HL-60 (cell line): ENCODE measurements around the gene PRKD1.

ENCODE experiments used
- DNase-seq, 2 experiments: peaks; one replicate each; pipeline ENCODE4 v3.0.0-alpha.2; 2010 to 2020; ENCODE audit warnings: low read depth in 1 of 2, low spot score in 1 of 2
- H3K27ac ChIP-seq: fragments of 250-450 bp; sonication (Bioruptor Pico); replicated peaks from 2 replicates; pipeline ENCODE4 v1.5.1; 2020; ENCODE audit warnings: mild to moderate bottlenecking, moderate library complexity
- H3K27me3 ChIP-seq: fragments of 250-450 bp; sonication (Bioruptor Pico); 2 replicates; pipeline ENCODE4 v1.5.1; 2021; ENCODE audit warnings: mild to moderate bottlenecking, moderate library complexity; ENCODE audit not compliant: insufficient read depth, poor library complexity, severe bottlenecking
- H3K4me3 ChIP-seq: replicated peaks from 2 replicates; pipeline ENCODE4 v1.5.1; 2011; ENCODE audit warnings: mild to moderate bottlenecking, control low read depth, low read length; ENCODE audit not compliant: insufficient read depth
- GABPA ChIP-seq: IDR thresholded peaks from 2 replicates; pipeline ENCODE4 v1.6.1; 2012; ENCODE audit warnings: low read depth
- POLR2AphosphoS5 ChIP-seq: IDR thresholded peaks from 2 replicates; pipeline ENCODE4 v1.6.1; 2012; ENCODE audit warnings: low read depth
- SPI1 ChIP-seq: IDR thresholded peaks from 2 replicates; pipeline ENCODE4 v1.6.1; 2012; ENCODE audit warnings: low read depth, mild to moderate bottlenecking, borderline replicate concordance
- TF ChIP-seq, protein P1 (sequence below): IDR thresholded peaks from one replicate; pipeline ENCODE4 v1.5.1; 2011; ENCODE audit warnings: low read length, control low read depth, inconsistent platforms; ENCODE audit not compliant: insufficient read depth
- TF ChIP-seq, protein P2 (sequence below): IDR thresholded peaks from 2 replicates; pipeline ENCODE4 v1.6.1; 2012; ENCODE audit warnings: low read depth; ENCODE audit not compliant: insufficient replicate concordance

The PRKD1 gene

DNA sequence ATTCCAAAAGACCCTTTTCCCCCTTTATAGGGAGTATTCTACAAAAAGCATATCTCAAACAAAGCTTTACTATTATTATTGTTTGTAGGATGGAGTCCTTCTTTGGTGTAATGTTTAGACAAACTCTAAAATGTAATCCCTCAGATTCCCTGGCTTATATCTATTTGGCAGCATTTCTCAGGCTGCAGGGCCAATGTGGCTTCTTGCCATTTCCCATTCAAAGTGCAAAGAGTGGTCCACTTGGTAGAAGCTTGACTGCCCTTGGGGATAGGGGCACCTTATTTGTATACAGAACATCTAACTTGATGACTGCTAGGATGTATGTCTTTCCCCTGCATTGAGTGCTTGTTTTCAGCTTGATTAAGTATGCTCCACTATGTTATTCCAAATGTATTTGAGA, 242.7 kb downstream of the PRKD1 start:
- no peak overlapping the region for H3K27ac ChIP-seq
- no peaks in the 10 kb centered on the region for H3K27me3 ChIP-seq
- no peak for DNase-seq
- no peak overlapping the region for H3K4me3 ChIP-seq
- TF ChIP-seq GABPA (no peak), POLR2AphosphoS5 (no peak), SPI1 (no peak)
- TF ChIP-seq, protein P1, sequence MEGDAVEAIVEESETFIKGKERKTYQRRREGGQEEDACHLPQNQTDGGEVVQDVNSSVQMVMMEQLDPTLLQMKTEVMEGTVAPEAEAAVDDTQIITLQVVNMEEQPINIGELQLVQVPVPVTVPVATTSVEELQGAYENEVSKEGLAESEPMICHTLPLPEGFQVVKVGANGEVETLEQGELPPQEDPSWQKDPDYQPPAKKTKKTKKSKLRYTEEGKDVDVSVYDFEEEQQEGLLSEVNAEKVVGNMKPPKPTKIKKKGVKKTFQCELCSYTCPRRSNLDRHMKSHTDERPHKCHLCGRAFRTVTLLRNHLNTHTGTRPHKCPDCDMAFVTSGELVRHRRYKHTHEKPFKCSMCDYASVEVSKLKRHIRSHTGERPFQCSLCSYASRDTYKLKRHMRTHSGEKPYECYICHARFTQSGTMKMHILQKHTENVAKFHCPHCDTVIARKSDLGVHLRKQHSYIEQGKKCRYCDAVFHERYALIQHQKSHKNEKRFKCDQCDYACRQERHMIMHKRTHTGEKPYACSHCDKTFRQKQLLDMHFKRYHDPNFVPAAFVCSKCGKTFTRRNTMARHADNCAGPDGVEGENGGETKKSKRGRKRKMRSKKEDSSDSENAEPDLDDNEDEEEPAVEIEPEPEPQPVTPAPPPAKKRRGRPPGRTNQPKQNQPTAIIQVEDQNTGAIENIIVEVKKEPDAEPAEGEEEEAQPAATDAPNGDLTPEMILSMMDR: no peak
- TF ChIP-seq, protein P2, sequence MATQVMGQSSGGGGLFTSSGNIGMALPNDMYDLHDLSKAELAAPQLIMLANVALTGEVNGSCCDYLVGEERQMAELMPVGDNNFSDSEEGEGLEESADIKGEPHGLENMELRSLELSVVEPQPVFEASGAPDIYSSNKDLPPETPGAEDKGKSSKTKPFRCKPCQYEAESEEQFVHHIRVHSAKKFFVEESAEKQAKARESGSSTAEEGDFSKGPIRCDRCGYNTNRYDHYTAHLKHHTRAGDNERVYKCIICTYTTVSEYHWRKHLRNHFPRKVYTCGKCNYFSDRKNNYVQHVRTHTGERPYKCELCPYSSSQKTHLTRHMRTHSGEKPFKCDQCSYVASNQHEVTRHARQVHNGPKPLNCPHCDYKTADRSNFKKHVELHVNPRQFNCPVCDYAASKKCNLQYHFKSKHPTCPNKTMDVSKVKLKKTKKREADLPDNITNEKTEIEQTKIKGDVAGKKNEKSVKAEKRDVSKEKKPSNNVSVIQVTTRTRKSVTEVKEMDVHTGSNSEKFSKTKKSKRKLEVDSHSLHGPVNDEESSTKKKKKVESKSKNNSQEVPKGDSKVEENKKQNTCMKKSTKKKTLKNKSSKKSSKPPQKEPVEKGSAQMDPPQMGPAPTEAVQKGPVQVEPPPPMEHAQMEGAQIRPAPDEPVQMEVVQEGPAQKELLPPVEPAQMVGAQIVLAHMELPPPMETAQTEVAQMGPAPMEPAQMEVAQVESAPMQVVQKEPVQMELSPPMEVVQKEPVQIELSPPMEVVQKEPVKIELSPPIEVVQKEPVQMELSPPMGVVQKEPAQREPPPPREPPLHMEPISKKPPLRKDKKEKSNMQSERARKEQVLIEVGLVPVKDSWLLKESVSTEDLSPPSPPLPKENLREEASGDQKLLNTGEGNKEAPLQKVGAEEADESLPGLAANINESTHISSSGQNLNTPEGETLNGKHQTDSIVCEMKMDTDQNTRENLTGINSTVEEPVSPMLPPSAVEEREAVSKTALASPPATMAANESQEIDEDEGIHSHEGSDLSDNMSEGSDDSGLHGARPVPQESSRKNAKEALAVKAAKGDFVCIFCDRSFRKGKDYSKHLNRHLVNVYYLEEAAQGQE: no peak

DNA sequence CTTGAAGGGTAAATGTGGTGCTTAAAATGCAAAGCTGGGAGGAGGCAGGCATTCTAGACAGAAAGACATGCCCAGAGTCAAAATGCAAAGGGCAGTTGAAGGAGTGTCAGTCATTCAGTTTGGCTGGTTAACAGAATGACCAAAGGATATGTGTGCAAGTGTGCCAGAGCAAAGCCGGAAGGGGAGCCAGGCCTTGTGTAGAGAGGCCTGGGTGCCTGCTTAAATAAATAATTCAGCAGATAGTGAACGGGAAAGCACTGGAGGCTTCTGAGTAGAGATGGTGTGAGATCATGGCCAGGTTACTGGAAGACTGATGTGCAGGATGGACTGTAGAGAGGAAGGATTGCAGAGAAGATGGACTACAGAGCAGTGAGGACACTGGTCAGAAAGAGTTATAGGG, 244.9 kb downstream of the PRKD1 start:
- Histone ChIP-seq H3K27ac (no peak overlapping the region), H3K4me3 (no peak overlapping the region), H3K27me3 (no peaks in the 10 kb centered on the region)
- DNase-seq: no peak
- TF ChIP-seq, protein P1: no peak
- TF ChIP-seq POLR2AphosphoS5: no peak
- TF ChIP-seq, protein P2: no peak
- no peak for TF ChIP-seq GABPA
- TF ChIP-seq SPI1: no peak

DNA sequence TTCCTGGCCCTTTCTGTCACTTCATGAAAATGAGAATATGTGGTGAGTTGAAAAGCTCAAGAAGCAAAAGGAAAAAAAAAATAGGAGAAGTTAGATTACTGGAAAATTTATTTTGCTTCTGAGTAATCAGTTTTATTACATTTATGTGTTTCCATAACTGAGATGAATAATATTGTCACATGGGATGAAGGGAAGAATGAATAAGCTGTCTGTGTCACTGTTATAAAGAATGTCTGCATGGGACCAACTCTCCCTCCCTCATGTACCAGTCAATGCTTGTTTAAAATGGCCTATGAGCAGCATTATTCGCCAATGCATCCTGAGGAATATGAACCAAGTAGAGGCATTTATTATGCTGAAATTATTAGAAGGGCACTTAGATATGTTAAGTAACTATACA, 246.3 kb downstream of the PRKD1 start:
- DNase-seq: no peak
- TF ChIP-seq, protein P1: no peak
- no peak for TF ChIP-seq GABPA
- TF ChIP-seq, protein P2: no peak
- H3K27me3 ChIP-seq: no peaks in the 10 kb centered on the region
- H3K4me3 ChIP-seq: no peak overlapping the region
- H3K27ac ChIP-seq: no peak overlapping the region
